Tibial nerve (tissue), 4 donors: ENCODE data around the gene JTB.
A peak's percentile ranks its signal among the peaks of the same experiment; 100 is the strongest.

Experiments used
- EP300 ChIP-seq, 2 donors: sonication (generic); formaldehyde crosslinking; IDR thresholded peaks; one replicate each; pipeline ENCODE4 v1.6.1; 2017; ENCODE audit warnings: antibody characterized with exemption in 2 of 2, mild to moderate bottlenecking in 1 of 2
- POLR2A ChIP-seq, 2 donors: fragments of 450-650 bp; IDR thresholded peaks; one replicate each; pipeline ENCODE4 v1.6.1; 2017; ENCODE audit warnings: antibody characterized with exemption in 2 of 2, mild to moderate bottlenecking in 2 of 2, moderate library complexity in 2 of 2
- TF ChIP-seq, protein P1 (sequence below), 5 experiments: fragments of 200-600 bp in 3 of 5; fragments of 450-650 bp in 2 of 5; sonication (generic) in 3 of 5; IDR thresholded peaks; one replicate each; pipeline ENCODE4 v1.5.1; 2016 to 2019; ENCODE audit warnings: antibody characterized with exemption in 5 of 5, mild to moderate bottlenecking in 3 of 5, moderate library complexity in 2 of 5

- TF ChIP-seq POLR2A (IDR thresholded peaks at IDR 0.05) = peak; percentile 60 to 79
- TF ChIP-seq EP300 (IDR thresholded peaks at IDR 0.05) = peak; percentile 80 to 92
- TF ChIP-seq, protein P1, sequence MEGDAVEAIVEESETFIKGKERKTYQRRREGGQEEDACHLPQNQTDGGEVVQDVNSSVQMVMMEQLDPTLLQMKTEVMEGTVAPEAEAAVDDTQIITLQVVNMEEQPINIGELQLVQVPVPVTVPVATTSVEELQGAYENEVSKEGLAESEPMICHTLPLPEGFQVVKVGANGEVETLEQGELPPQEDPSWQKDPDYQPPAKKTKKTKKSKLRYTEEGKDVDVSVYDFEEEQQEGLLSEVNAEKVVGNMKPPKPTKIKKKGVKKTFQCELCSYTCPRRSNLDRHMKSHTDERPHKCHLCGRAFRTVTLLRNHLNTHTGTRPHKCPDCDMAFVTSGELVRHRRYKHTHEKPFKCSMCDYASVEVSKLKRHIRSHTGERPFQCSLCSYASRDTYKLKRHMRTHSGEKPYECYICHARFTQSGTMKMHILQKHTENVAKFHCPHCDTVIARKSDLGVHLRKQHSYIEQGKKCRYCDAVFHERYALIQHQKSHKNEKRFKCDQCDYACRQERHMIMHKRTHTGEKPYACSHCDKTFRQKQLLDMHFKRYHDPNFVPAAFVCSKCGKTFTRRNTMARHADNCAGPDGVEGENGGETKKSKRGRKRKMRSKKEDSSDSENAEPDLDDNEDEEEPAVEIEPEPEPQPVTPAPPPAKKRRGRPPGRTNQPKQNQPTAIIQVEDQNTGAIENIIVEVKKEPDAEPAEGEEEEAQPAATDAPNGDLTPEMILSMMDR (IDR thresholded peaks at IDR 0.05) = peak in 1 of 5 experiments; percentile 1
These were observed 19.1 kb downstream of the JTB start, which contains the start of gene CRTC2 for GRCh38 chr1:153958111-153958960.
